GM18907 (cell line): Measurements from ENCODE around the gene ARHGEF19.
A peak's percentile ranks its signal among the peaks of the same experiment; 100 is the strongest.

Experiments used
- ATAC-seq: cut with Tn5 transposase; IDR thresholded peaks from one replicate; pipeline ENCODE4 v1.9.1; 2021; ENCODE audit warnings: mild to moderate bottlenecking, moderate library complexity; ENCODE audit not compliant: unreplicated experiment

ARHGEF19 gene

DNA sequence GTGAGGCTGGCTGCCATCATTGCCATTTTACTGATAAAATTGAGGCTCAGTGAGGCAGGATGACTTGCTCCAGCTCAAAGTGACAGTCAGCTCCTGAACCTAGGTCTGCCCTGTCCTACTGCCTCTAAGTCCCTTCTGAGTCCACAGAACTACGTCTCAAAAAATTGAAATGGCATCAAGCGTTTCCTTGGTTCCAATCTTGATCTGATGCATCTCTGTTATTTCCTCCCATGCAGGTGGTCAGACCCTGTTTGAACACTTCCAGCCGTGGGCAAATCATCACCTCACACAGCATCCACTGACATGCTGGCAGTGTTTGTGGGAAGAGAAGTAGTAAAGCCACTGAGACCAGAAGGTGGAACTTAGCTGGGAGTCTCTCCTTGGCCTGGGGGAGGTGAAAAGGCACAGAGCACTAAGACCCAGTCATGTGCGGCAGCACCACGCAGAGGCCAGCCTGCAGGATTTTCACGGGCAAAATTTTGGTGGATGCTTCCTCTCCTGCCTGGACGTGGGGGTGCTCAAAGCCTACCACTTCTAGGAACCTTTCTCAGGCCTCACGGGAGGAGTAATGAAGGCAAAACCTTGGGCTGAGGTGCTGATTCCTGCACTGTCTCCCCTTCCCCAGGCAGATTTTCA, 32.3 kb upstream of the ARHGEF19 start:
- no peak for ATAC-seq

GRCh38 chr1:16243936-16244649, 31.6 kb upstream of the ARHGEF19 start:
- no peak for ATAC-seq

- ATAC-seq = no peak
Measured at GRCh38 chr1:16243215-16243610, 30.8 kb upstream of the ARHGEF19 start.

DNA sequence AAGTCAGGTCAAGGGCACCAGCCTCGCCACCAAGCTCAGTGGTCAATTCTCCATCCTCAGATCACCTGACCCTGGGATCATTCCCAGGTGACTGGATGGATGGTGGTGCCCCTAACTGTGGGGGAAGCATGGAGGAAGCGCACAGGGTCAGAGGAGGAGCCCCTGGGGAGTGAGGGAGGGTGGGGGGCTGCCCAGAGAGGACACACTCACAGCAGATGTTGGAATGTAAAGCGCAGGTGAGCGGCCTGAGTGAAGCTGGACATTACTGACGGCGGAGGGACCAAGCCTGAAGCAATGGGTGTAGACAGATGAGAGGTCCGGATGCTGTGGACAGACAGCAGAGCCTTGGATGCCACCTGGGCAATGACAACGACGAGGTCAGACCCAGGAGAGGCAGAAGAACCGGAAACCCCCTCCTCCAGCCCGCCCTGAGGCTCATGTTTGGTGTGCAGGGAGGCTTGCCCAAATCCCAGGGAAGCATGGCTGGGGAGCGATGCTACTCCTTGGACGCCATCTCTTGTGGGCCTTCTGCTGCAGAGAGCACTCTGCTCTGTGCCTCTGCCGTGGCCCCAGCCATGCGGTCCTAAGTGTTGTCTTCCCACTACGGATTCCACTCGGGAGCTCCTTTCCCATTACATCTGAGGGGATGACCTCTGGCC, 30.2 kb upstream of the ARHGEF19 start:
- no peak for ATAC-seq

DNA sequence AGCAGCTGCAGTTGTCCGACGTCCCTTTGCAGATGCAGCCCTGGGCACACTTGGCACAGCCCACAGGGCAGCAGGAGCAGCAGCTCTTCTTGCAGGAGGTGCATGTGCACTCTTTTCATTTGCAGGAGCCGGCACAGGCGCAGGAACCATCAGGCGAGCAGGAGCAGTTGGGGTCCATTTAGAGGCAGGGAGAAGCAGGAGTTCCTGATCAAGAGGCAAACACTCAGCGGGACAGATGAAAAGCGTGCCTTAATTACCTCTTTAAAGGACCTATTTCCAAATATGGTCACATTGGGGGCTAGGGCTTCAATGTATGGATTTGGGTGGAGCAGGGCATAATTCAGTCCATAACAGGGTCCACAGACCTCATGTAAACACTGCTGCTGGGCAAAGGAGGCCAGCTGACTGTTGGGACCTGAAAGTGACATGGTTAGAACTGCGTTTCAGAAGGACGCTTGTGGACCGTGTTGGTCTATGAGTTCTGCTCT, 28.8 kb upstream of the ARHGEF19 start:
- no peak for ATAC-seq

GRCh38 chr1:16239972-16240491, 27.6 kb upstream of the ARHGEF19 start:
- ATAC-seq = no peak

DNA sequence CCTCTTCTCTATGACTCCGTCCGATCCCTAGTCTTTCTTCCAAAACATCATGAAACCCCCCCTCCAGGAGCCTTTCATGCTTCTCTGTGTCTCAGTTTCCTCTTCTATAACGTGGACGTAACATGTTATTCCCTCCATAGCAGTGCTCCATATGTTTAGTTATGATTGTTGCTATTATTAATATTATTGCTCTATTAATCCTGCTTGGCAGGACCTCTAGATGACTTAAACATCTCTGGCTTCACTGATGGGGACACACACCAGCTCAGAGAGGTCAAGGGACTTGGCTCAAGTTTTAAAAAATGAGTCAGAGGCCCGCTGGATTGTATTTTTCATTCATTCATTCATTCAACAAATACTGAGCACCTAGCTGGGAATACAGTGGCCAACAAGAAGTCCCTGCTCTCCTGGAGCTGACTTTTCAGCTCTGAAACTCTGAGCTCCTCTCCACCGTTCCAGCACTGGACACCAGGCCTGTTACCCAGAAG, 24.9 kb upstream of the ARHGEF19 start:
- ATAC-seq = no peak

- ATAC-seq = peak; percentile 79
Measured at GRCh38 chr1:16236511-16237342, 24.3 kb upstream of the ARHGEF19 start, which contains the start of gene CPLANE2. TSS of gene CPLANE2 (minus strand) at chr1:16237183. CDS start at chr1:16236742, 441 bp downstream.

GRCh38 chr1:16235944-16236510, 23.6 kb upstream of the ARHGEF19 start:
- peak; percentile 45 for ATAC-seq

DNA sequence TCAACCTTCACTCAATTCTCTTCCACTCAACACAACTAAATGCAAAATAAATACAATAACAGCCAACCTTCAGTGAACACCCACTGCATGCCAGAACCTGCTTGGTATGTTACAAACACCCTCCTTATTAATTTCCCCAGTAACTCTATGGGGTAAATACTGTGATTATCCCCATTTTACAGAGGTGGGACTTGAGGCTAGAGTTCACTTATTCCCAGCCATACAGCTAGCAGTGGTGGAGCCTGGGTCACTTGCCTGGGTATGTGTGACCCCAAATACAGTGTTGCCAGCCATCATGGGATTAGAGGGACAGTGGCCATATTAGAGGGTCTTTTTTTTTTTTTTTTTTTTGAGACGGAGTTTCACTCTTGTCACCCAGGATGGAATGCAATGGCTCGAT, 22.9 kb upstream of the ARHGEF19 start:
- no peak for ATAC-seq

DNA sequence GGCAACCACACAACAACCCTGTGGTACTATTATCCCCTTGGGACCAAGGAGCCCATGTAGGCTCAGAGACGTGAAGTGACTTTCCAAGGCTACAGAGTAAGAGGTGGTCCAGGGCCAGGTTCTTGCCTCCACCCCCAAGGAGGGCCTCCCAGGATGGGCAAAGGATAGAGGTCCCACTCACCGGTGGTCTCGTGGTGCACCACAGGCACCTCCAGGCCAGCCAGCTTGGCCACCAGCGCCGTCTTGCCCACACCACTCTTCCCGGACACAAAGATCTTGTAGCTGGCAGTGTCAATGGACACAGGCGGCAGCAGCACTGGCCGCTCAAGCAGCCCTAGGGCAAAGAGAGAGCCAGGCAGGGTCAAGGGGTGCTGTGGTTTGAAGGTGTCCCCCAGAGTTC, 21.0 kb upstream of the ARHGEF19 start:
- no peak for ATAC-seq

- no peak for ATAC-seq
Measured at GRCh38 chr1:16232316-16232710, 19.9 kb upstream of the ARHGEF19 start.

GRCh38 chr1:16231331-16232315, 19.2 kb upstream of the ARHGEF19 start:
- ATAC-seq = no peak

GRCh38 chr1:16230744-16231143, 18.3 kb upstream of the ARHGEF19 start:
- no peak for ATAC-seq

- no peak for ATAC-seq
Measured at GRCh38 chr1:16229976-16230740, 17.7 kb upstream of the ARHGEF19 start.

DNA sequence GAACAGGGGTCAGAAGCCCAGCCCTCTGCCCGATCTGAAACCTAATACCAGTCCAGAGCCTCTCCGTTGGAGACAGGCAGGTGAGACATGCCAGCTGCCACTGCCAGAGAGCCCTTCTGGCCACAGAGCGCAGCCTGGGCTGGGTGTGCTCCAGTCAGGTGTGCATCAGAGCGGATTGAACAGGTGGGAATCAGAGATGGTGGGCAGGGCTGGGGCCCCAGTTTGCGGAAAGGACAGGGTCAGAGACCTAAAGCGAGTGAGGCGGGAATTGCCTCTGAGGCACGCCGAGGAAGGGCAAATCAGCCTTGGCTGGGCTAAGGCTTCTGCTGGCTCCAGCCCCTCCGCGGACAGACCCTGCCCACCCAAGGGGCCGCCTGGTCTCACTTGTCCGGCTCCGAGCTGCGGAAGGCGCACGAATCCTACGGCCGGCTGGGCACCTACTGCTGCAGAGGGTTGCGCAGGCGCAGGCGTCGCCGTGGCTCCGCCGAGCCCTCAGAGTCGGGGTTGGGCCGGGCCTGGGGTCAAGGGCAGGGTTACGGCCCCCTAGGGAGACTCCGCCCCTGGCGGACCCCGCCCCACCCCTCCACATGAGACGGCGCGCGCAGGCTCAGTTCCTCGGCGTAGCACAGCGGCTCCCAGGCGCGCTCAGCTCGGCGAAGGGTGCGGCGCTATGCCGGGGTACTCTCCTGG, 14.2 kb upstream of the ARHGEF19 start:
- no peak for ATAC-seq

DNA sequence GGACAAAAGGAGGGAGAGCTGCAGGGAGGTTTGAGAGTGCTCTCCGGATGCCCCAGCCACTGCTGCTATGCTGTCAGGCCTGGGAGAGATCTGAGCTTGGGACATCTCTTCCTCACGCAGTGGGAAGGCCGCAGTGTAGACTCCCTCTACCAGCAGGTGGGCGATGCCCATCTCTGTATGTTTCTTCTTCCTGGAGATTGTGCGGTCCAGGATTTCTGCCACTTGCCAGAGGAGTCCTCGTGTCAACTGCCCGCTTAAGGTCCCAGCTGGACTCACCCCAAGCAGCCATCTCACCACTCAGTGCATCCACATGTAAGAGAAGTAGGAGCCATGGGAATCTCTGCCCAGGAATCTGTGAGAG, 13.7 kb upstream of the ARHGEF19 start:
- no peak for ATAC-seq

DNA sequence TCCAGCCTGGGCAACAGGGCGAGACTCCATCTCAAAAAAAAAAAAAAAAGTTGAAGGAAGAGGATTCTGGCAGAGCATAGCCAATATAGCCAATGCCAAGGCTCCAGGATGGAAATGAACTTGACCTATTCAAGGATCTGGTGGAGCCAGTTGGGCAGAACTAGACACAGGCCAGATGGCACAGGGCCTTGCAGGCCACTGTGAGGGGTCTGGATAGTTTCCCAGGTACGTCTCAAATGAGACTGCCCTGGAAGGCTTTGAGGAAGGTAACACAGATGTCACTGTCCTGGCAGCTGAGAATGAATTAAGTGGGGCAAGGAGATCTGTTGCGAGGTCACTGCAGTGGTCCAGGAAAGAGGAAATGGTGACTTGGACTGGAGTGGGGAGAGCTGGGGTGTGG, 12.0 kb upstream of the ARHGEF19 start:
- no peak for ATAC-seq
